ENCODE data around the gene SERPINA12.

- TF ChIP-seq EGR1 (IDR thresholded peaks at IDR 0.05; ENCODE audit: low read depth in 2 of 2) (no peak), CTCF (IDR thresholded peaks at IDR 0.05; ENCODE audit: low read depth, low read length, missing input control) (no peak), RAD21 (IDR thresholded peaks at IDR 0.05) (peak in 1 of 2 donors; percentile 37), SP1 (IDR thresholded peaks at IDR 0.05) (no peak), TAF1 (conservative IDR thresholded peaks at IDR 0.05) (no peak), FOXA1 (IDR thresholded peaks at IDR 0.05) (no peak), REST (IDR thresholded peaks at IDR 0.05) (no peak)
- TF ChIP-seq, protein P1, sequence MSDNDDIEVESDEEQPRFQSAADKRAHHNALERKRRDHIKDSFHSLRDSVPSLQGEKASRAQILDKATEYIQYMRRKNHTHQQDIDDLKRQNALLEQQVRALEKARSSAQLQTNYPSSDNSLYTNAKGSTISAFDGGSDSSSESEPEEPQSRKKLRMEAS (IDR thresholded peaks at IDR 0.05): no peak
Measured at GRCh38 chr14:94540031-94540794, 30.9 kb upstream of the SERPINA12 start.
